Left lung (tissue), 10 donors: Measurements from ENCODE around the gene PLPP4. TPM values are rescaled to one million over a fixed set of nuclear protein-coding genes. Genes with fewer than 3 reads are reported as not detected.
"Not testable (repeated sequence)": the region's sequence is repeated elsewhere in the genome, so short reads cannot be mapped to it uniquely, and the experiment has no call there.

Experiments used
- ATAC-seq: fragments of 200-7000 bp; cut with Tn5 transposase; one replicate; pipeline ENCODE4 v1.9.1; 2020; ENCODE audit warnings: moderate library complexity
- DNase-seq, 4 donors: peaks; one replicate each; pipeline ENCODE4 v3.0.0-alpha.2; 2013 to 2020
- H3K27ac ChIP-seq, 2 donors: fragments of 200-600 bp; sonication (generic) in 1 of 2; one replicate each; pipeline versions ENCODE4 v1.5.0 to v1.8.0; 2020 to 2021
- H3K27me3 ChIP-seq, 2 donors: fragments of 200-600 bp; sonication (generic) in 1 of 2; one replicate each; pipeline versions ENCODE4 v1.5.0 to v1.8.0; 2020 to 2021
- H3K36me3 ChIP-seq, 2 donors: fragments of 200-600 bp; sonication (generic) in 1 of 2; one replicate each; pipeline versions ENCODE4 v1.5.0 to v1.8.0; 2020 to 2021
- H3K4me1 ChIP-seq, 2 donors: fragments of 200-600 bp; one replicate each; pipeline ENCODE4 v1.8.0; 2021
- H3K4me3 ChIP-seq, 2 donors: fragments of 200-600 bp; sonication (generic) in 1 of 2; one replicate each; pipeline versions ENCODE4 v1.5.0 to v1.8.0; 2020 to 2021; ENCODE audit warnings: mild to moderate bottlenecking in 1 of 2
- H3K9me3 ChIP-seq, 2 donors: fragments of 200-600 bp; sonication (generic) in 1 of 2; one replicate each; pipeline versions ENCODE4 v1.5.0 to v1.8.0; 2020 to 2021
- intact Hi-C, 2 donors: fragments of 100-400 bp; cut with DNase I; formaldehyde crosslinking; loops; one replicate each; pipeline versions ENCODE4 v1.11.2 to v1.14.2; 2022
- polyA plus RNA-seq, 6 donors: library from polyadenylated mRNA; unstranded; fragments of 120-200 nt; gene quantifications; one replicate each; pipeline ENCODE4 v1.2.1, GENCODE V29; 2013; ENCODE audit not compliant: insufficient read length in 6 of 6
- total RNA-seq, 2 donors: library from RNA; stranded (reverse); fragmentation: NEBNext Ultra II Directional; extraction: Animal tissue kit (Norgen Biotek cat#: 25700); gene quantifications; one replicate each; pipeline ENCODE4 v1.2.1, GENCODE V29; 2021
- TF ChIP-seq, protein P1 (sequence below), 2 donors: fragments of 200-600 bp; sonication (generic) in 1 of 2; IDR thresholded peaks; one replicate each; pipeline versions ENCODE4 v1.5.0 to v1.8.0; 2021; ENCODE audit warnings: antibody characterized with exemption in 2 of 2
- donor health status: DM: no; HTN: yes; CAD: no.
- donor health status: DM: no; HTN: no; CAD: no.

PLPP4 gene
- total and polyA plus RNA-seq, 8 donors, result 0.11 to 0.67 TPM; not detected in 6

DNA sequence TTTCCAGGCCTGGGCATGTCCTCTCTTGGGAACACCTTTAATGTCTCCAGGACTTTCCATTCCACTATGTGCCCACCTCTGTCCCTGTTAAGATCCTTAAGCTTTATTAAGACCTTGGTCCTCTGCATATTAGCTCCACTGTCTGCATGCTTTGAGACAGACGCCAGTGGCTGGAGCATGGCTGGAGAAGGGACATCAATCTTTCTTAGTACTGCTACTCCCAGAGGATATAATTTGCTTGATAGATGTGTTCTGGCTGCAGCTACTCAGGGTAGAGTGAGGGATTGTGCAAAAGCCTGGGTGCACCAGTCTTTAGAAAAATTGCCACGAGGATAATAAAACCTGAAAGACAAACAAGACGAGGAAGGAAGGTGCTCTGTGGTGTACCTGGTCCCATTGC is 42.9 kb downstream of the PLPP4 start:
- Histone ChIP-seq H3K36me3 (no peaks in the 10 kb centered on the region), H3K27ac (no peak overlapping the region), H3K4me3 (no peak overlapping the region), H3K4me1 (no peaks in the 10 kb centered on the region), H3K27me3 (no peaks in the 10 kb centered on the region), H3K9me3 (no peaks in the 10 kb centered on the region)
- no peak for ATAC-seq
- TF ChIP-seq, protein P1, sequence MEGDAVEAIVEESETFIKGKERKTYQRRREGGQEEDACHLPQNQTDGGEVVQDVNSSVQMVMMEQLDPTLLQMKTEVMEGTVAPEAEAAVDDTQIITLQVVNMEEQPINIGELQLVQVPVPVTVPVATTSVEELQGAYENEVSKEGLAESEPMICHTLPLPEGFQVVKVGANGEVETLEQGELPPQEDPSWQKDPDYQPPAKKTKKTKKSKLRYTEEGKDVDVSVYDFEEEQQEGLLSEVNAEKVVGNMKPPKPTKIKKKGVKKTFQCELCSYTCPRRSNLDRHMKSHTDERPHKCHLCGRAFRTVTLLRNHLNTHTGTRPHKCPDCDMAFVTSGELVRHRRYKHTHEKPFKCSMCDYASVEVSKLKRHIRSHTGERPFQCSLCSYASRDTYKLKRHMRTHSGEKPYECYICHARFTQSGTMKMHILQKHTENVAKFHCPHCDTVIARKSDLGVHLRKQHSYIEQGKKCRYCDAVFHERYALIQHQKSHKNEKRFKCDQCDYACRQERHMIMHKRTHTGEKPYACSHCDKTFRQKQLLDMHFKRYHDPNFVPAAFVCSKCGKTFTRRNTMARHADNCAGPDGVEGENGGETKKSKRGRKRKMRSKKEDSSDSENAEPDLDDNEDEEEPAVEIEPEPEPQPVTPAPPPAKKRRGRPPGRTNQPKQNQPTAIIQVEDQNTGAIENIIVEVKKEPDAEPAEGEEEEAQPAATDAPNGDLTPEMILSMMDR (IDR thresholded peaks at IDR 0.05), result no peak
- DNase-seq, result no peak
- intact Hi-C loops, result no loop called here

DNA sequence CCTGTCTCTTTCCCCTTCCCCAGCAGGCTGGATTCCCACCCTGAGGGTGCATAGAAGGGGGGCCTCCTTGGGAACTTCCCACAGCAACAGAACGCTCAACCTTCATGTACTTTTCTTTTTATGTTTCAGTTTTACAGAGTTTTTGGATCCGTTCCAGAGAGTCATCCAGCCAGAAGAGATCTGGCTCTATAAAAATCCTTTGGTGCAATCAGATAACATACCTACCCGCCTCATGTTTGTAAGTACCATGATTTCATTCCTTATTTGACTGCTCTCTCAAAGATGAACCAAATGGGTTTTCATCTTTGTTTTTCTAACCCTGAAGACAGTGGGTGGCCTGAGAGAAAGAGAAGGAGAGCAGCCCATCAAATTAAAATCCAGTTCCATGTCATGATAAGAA is 46.7 kb downstream of the PLPP4 start:
- no peak for ATAC-seq
- DNase-seq, result no peak
- no peaks in the 10 kb centered on the region for H3K4me1 ChIP-seq
- H3K36me3 ChIP-seq, result no peaks in the 10 kb centered on the region
- H3K9me3 ChIP-seq, result no peaks in the 10 kb centered on the region
- no peak overlapping the region for H3K4me3 ChIP-seq
- TF ChIP-seq, protein P1 (IDR thresholded peaks at IDR 0.05), result no peak
- no peaks in the 10 kb centered on the region for H3K27me3 ChIP-seq
- no peak overlapping the region for H3K27ac ChIP-seq
- intact Hi-C loops, result no loop called here

DNA sequence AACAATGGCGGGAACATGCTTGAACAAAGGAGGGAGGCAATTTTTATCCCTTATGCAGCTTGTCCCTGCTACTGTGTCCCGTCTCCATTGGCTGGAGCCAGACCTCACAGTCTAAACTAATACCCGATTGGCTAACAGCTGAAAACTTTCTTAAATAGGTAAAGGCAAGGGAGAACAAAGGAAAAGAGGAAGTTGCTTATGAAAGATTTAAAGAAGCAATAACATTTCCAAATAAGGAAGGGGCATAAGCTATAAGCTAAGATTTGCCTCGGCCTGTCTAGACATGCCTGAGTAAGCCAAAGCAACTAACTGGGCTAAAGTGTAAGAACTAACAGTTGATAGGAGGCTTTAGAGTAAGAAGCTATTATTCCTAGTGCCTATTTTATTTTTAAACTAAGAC is 47.2 kb downstream of the PLPP4 start:
- intact Hi-C loops, result not testable (repeated sequence)

DNA sequence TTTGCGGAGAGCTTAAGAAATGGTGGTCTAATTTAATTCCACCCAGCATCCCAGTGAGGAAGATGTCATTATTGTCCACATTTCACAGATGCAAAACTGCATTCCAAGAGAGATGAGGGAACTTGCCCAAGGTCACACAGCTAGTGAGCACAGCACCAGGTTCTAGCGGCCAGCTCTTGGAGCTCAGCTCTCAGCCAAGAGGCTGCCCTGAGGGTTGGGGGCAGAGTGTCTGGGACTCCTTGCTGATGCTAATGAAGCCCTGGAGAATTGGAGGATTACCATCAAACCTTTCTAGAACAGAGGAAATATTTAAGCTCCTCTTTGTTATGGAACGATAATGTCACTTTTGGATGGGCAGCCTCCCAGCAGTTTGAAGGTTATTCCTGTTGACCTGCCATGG is 48.0 kb downstream of the PLPP4 start:
- TF ChIP-seq, protein P1 (IDR thresholded peaks at IDR 0.05), result no peak
- ATAC-seq (no peak), DNase-seq (no peak)
- Histone ChIP-seq H3K27me3 (no peaks in the 10 kb centered on the region), H3K4me3 (no peak overlapping the region), H3K27ac (no peak overlapping the region), H3K4me1 (no peaks in the 10 kb centered on the region), H3K9me3 (no peaks in the 10 kb centered on the region), H3K36me3 (no peaks in the 10 kb centered on the region)
- intact Hi-C loops, result no loop called here

More for the DNA sequence above, 47.2 kb downstream of the PLPP4 start:
- H3K27me3 ChIP-seq, H3K27ac ChIP-seq, H3K4me3 ChIP-seq, H3K4me1 ChIP-seq, H3K9me3 ChIP-seq, DNase-seq, H3K36me3 ChIP-seq, ATAC-seq: not testable (repeated sequence)

DNA sequence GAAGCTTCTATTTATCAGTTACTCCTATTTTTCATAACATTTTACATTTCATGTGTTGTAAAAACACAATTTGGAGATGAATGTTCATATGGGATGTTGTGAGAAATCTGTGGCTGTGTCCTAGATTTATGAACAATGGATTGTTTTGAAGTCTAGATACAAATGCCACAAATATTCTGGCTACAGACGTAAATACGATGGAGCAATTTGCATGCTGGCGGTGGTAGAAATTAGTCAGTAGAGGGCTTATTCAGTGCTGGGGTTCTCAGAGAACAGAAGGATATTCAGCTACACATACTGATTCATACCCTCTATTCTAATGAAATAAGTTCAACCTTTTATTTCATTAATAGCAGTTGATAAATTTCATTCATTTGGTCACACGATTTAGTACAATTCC is 48.8 kb downstream of the PLPP4 start:
- Histone ChIP-seq H3K4me1 (no peaks in the 10 kb centered on the region), H3K27me3 (no peaks in the 10 kb centered on the region), H3K4me3 (no peak overlapping the region), H3K36me3 (no peaks in the 10 kb centered on the region), H3K27ac (no peak overlapping the region), H3K9me3 (no peaks in the 10 kb centered on the region)
- DNase-seq, result no peak
- TF ChIP-seq, protein P1 (IDR thresholded peaks at IDR 0.05), result no peak
- intact Hi-C loops, result no loop called here
- ATAC-seq, result no peak

DNA sequence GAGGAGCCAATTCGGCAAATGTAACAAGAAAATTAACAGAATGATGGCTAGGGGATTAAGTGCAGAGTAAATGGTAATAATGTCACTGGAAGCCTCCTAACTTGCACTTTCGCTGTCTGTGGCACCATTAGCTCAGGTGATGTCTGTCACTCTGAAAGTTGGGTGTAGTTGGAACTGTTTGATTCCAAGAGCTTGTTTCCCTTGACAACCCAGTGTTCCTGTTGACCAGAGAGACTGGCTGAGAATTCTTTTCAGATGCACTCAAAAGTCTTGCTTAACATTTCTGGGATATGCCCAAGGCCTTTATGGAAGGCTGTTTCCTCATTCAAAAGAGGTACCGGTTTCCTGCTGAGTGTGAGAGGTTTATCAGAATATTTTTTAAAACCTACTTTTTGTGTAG is 49.6 kb downstream of the PLPP4 start:
- ATAC-seq (no peak), DNase-seq (no peak)
- H3K4me1 ChIP-seq, result no peaks in the 10 kb centered on the region
- H3K9me3 ChIP-seq, result no peaks in the 10 kb centered on the region
- H3K36me3 ChIP-seq, result no peaks in the 10 kb centered on the region
- H3K4me3 ChIP-seq, result no peak overlapping the region
- no peak overlapping the region for H3K27ac ChIP-seq
- TF ChIP-seq, protein P1 (IDR thresholded peaks at IDR 0.05), result no peak
- intact Hi-C loops, result no loop called here
- H3K27me3 ChIP-seq, result no peaks in the 10 kb centered on the region
